HUES64 (cell line): ENCODE measurements around the gene NAP1L1. TPM values are rescaled to one million over a fixed set of nuclear protein-coding genes. Genes with fewer than 3 reads are reported as not detected.

ENCODE experiments used
- H3K27ac ChIP-seq: 2 replicates; pipeline ENCODE4 v1.7.0; 2013; ENCODE audit warnings: low read depth, low read length, inconsistent platforms
- H3K27me3 ChIP-seq: 2 replicates; pipeline ENCODE4 v1.6.1; 2013; ENCODE audit warnings: mild to moderate bottlenecking, low read length; ENCODE audit not compliant: insufficient read depth
- H3K36me3 ChIP-seq: 2 replicates; pipeline ENCODE4 v1.6.1; 2013; ENCODE audit warnings: mild to moderate bottlenecking, low read length; ENCODE audit not compliant: insufficient read depth
- H3K4me1 ChIP-seq: 2 replicates; pipeline ENCODE4 v1.6.1; 2013; ENCODE audit warnings: mild to moderate bottlenecking, low read length, moderate library complexity; ENCODE audit not compliant: insufficient read depth
- H3K4me3 ChIP-seq: 2 replicates; pipeline ENCODE4 v1.5.1; 2013; ENCODE audit warnings: mild to moderate bottlenecking, low read length, moderate library complexity
- H3K9ac ChIP-seq: 2 replicates; pipeline ENCODE4 v1.6.1; 2013; ENCODE audit warnings: mild to moderate bottlenecking, low read depth, low read length
- H3K9me3 ChIP-seq: 2 replicates; pipeline ENCODE4 v1.6.1; 2013; ENCODE audit warnings: low read depth, low read length; ENCODE audit not compliant: insufficient read depth
- WGBS: fragments of 150-250, 120-280 bp; methylation state at CpG from one replicate; pipeline ENCODE4 v1.1.7; 2013; ENCODE audit warnings: missing lambda C conversion rate; 5-methylcytosine and 5-hydroxymethylcytosine counted together
- polyA plus RNA-seq, 2 experiments: library from polyadenylated mRNA; stranded (reverse); fragments of 50-300 nt; gene quantifications; one replicate each; pipeline ENCODE4 v1.2.3, GENCODE V29; 2013

NAP1L1 gene
- 966 TPM for polyA plus RNA-seq (2013, experiment 1 of 2)
- polyA plus RNA-seq (2013, experiment 2 of 2) = 1,149 TPM

GRCh38 chr12:76083904-76084862, at the start of gene NAP1L1:
NAP1L1 (minus strand) TSS chr12:76084685; CDS start chr12:76074219, 10,466 bp downstream.
- WGBS = under 1% methylated on average over 94 of the region's 100 CpGs
- peaks cover 29% of the 10 kb centered on the region for H3K36me3 ChIP-seq
- peak within 1 kb of the TSS; percentile 93 for H3K4me3 ChIP-seq
- peaks cover 40% of the 10 kb centered on the region for H3K4me1 ChIP-seq
- no peaks in the 10 kb centered on the region for H3K27me3 ChIP-seq
- H3K9ac ChIP-seq = peak within 1 kb of the TSS; percentile 99
- H3K27ac ChIP-seq = peak within 1 kb of the TSS; percentile 98
- no peaks in the 10 kb centered on the region for H3K9me3 ChIP-seq

- H3K9ac ChIP-seq = no peak overlapping the region
- WGBS = 94% methylated on average over 4 of the region's 5 CpGs
- H3K4me1 ChIP-seq = no peaks in the 10 kb centered on the region
- no peak overlapping the region for H3K27ac ChIP-seq
- no peaks in the 10 kb centered on the region for H3K36me3 ChIP-seq
- no peaks in the 10 kb centered on the region for H3K9me3 ChIP-seq
- no peaks in the 10 kb centered on the region for H3K27me3 ChIP-seq
- H3K4me3 ChIP-seq = no peak overlapping the region
Measured at GRCh38 chr12:76127588-76127987, 43.1 kb upstream of the NAP1L1 start.

DNA sequence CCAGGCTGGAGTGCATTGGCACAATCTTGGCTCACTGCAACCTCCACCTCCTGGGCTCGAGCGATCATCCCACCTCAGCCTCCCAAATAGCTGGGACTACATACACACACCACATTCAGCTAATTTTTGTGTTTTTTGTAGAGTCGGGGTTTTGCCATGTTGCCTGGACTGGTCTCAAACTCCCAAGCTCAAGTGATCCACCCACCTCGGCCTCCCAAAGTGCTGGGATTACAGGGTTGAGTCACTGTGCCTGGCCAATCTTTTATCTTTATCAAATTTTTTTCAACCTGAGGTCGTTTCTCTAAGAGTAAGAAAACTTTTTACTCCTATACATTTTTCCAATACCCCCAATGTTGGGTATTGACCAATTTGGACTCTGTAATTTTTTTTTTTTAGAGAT, 40.0 kb upstream of the NAP1L1 start:
- no peak overlapping the region for H3K9ac ChIP-seq
- no peaks in the 10 kb centered on the region for H3K4me1 ChIP-seq
- WGBS = 94% methylated on average over 4 of the region's 5 CpGs
- no peak overlapping the region for H3K4me3 ChIP-seq
- H3K9me3 ChIP-seq = no peaks in the 10 kb centered on the region
- H3K27me3 ChIP-seq = no peaks in the 10 kb centered on the region
- no peak overlapping the region for H3K27ac ChIP-seq
- no peaks in the 10 kb centered on the region for H3K36me3 ChIP-seq

DNA sequence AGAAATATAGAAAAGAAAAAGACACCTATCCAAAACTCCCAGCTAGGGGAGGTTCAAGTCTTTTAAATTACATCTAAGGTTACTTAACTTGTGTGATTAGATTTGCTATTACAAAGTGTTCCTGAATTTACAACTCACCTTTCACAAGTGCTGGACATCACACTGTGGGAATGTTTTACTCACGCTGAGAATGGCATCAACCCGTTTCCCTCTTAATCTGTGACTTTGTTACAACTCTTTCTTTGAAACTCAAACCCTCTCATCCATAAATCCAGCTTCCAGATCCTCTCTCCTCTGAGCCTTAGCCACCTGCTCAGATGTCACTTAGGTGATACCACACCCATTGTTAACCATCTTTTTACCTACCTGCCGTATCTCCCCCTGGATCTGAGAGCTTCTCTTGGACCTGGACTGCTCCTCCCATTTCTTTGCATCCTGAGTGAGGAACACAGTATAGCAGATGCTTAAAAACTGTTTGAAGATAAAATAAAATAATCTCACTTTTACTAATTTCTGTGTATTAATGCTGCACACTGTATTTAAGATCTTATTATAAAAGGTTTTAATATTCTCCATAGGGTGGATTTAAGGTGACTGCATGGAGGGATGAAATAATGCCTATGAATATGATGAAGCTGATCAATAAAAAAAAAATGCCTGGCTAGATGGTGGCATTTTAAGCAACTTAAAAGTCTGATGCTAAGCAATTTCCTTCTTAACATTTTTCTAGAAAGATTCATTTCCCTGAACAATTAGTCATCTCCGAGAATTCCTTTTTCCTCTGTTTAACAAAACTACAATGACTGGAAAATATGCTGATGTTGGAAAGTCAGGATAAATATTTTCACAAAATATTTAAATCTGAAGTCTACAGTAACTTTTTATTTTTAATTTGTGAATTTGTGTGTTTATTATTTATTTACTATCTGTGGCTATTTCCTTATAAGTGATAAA, 39.1 kb upstream of the NAP1L1 start:
- Histone ChIP-seq H3K27me3 (no peaks in the 10 kb centered on the region), H3K9me3 (no peaks in the 10 kb centered on the region), H3K4me3 (no peak overlapping the region), H3K27ac (no peak overlapping the region), H3K4me1 (no peaks in the 10 kb centered on the region), H3K36me3 (no peaks in the 10 kb centered on the region), H3K9ac (no peak overlapping the region)
- 77% methylated on average over 3 of the region's 4 CpGs for WGBS

GRCh38 chr12:76119887-76120286, 35.4 kb upstream of the NAP1L1 start:
- Histone ChIP-seq H3K4me1 (no peaks in the 10 kb centered on the region), H3K9ac (no peak overlapping the region), H3K27me3 (no peaks in the 10 kb centered on the region), H3K4me3 (no peak overlapping the region), H3K36me3 (no peaks in the 10 kb centered on the region), H3K9me3 (no peaks in the 10 kb centered on the region), H3K27ac (no peak overlapping the region)
- 95% methylated on average over 6 of the region's 6 CpGs for WGBS

- WGBS = 92% methylated on average over 1 of the region's 2 CpGs
- H3K27ac ChIP-seq = no peak overlapping the region
- H3K9me3 ChIP-seq = no peaks in the 10 kb centered on the region
- no peak overlapping the region for H3K9ac ChIP-seq
- no peaks in the 10 kb centered on the region for H3K4me1 ChIP-seq
- H3K4me3 ChIP-seq = no peak overlapping the region
- H3K36me3 ChIP-seq = no peaks in the 10 kb centered on the region
- no peaks in the 10 kb centered on the region for H3K27me3 ChIP-seq
Measured at GRCh38 chr12:76117751-76118150, 33.3 kb upstream of the NAP1L1 start.

- Histone ChIP-seq H3K9ac (no peak overlapping the region), H3K27ac (no peak overlapping the region), H3K4me3 (no peak overlapping the region), H3K36me3 (no peaks in the 10 kb centered on the region), H3K9me3 (no peaks in the 10 kb centered on the region), H3K27me3 (no peaks in the 10 kb centered on the region), H3K4me1 (no peaks in the 10 kb centered on the region)
- 91% methylated on average over 3 of the region's 3 CpGs for WGBS
Measured at GRCh38 chr12:76117067-76117691, 32.7 kb upstream of the NAP1L1 start.

DNA sequence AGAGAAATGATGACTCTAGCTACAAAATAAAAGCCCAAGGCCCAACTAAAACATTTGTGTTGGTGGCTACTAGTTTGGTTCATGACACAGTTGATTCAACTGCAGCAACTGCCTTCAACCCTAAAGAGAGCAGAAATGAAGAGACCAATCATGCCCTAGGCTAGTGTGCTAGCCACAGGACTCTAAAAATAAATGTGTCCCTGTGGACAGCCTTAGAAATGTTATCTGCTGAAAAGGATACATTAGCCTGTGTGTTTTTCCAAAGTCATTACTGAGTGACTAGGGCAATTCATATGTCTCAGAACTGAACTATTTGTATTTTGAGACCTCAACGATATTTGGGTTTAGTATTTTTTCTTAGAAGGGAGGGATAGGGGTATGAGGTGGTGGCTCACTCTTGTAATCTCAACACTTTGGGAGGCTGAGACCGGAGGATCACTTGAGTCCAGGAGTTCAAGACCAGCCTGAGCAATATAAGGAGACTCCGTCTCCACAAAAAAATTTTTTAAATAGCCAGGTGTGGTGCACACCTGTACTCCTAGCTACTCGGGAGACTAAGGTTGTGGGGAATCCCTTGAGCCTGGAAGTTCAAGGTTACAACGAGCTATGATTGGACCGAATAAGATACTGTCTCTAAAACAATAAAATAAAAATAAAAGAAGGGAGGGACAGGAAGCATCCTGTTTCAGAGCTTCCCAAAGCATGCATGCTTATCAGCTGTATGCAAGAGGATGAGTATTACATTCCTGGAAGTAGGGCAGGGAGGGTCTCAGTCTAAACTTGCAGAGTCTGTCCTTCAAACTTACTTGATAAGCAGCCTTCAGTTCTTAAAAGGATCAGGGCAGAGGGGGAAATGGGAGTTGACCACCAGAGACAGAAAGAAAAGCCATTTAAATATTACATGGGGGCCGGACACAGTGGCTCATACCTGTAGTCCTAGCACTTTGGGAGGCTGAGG, 29.6 kb upstream of the NAP1L1 start:
- Histone ChIP-seq H3K4me3 (no peak overlapping the region), H3K9ac (no peak overlapping the region), H3K36me3 (no peaks in the 10 kb centered on the region), H3K27ac (no peak overlapping the region), H3K27me3 (no peaks in the 10 kb centered on the region), H3K4me1 (no peaks in the 10 kb centered on the region), H3K9me3 (no peaks in the 10 kb centered on the region)
- 92% methylated on average over 6 of the region's 7 CpGs for WGBS

- WGBS = 85% methylated on average over 1 of the region's 1 CpG
- no peaks in the 10 kb centered on the region for H3K9me3 ChIP-seq
- H3K4me3 ChIP-seq = no peak overlapping the region
- H3K36me3 ChIP-seq = no peaks in the 10 kb centered on the region
- no peaks in the 10 kb centered on the region for H3K27me3 ChIP-seq
- no peaks in the 10 kb centered on the region for H3K4me1 ChIP-seq
- H3K9ac ChIP-seq = no peak overlapping the region
- no peak overlapping the region for H3K27ac ChIP-seq
Measured at GRCh38 chr12:76111209-76111749, 26.8 kb upstream of the NAP1L1 start.

- H3K27ac ChIP-seq = no peak overlapping the region
- no peaks in the 10 kb centered on the region for H3K27me3 ChIP-seq
- H3K4me3 ChIP-seq = no peak overlapping the region
- H3K4me1 ChIP-seq = no peaks in the 10 kb centered on the region
- WGBS = over 99% methylated on average over 4 of the region's 4 CpGs
- no peaks in the 10 kb centered on the region for H3K36me3 ChIP-seq
- H3K9me3 ChIP-seq = no peaks in the 10 kb centered on the region
- no peak overlapping the region for H3K9ac ChIP-seq
Measured at GRCh38 chr12:76109879-76110278, 25.4 kb upstream of the NAP1L1 start.
